GM10266 (cell line): ENCODE results near the gene CHSY1.
A peak's percentile ranks its signal among the peaks of the same experiment; 100 is the strongest.

ENCODE experiments used
- DNase-seq: peaks from one replicate; pipeline ENCODE4 v3.0.0; 2012; ENCODE audit errors: extremely low spot score
- CTCF ChIP-seq: IDR thresholded peaks from 2 replicates; pipeline ENCODE4 v1.5.1; 2012; ENCODE audit warnings: mild to moderate bottlenecking, low read depth; ENCODE audit not compliant: control insufficient read depth, insufficient read depth; ENCODE audit errors: missing control alignments

Gene CHSY1

GRCh38 chr15:101136381-101137268 lies 115.2 kb downstream of the CHSY1 start:
- no peak for TF ChIP-seq CTCF
- DNase-seq: no peak

GRCh38 chr15:101135532-101136166 lies 116.2 kb downstream of the CHSY1 start:
- peak; percentile 63 for DNase-seq
- no peak for TF ChIP-seq CTCF

- TF ChIP-seq CTCF: no peak
- DNase-seq: no peak
These were observed 117.1 kb downstream of the CHSY1 start for GRCh38 chr15:101134780-101135179.

GRCh38 chr15:101133751-101134261 lies 118.0 kb downstream of the CHSY1 start:
- no peak for DNase-seq
- TF ChIP-seq CTCF: no peak

- TF ChIP-seq CTCF: no peak
- DNase-seq: no peak
These were observed 118.7 kb downstream of the CHSY1 start for GRCh38 chr15:101133181-101133460.

- no peak for DNase-seq
- no peak for TF ChIP-seq CTCF
These were observed 119.3 kb downstream of the CHSY1 start for GRCh38 chr15:101132390-101133180.
